Kidney (tissue), 14 donors: ENCODE results near the gene CCR4. TPM values are rescaled to one million over a fixed set of nuclear protein-coding genes. Genes with fewer than 3 reads are reported as not detected.
"Not testable (repeated sequence)": the region's sequence is repeated elsewhere in the genome, so short reads cannot be mapped to it uniquely, and the experiment has no call there.

Source experiments
- DNase-seq, 5 donors: peaks; one replicate each; pipeline ENCODE4 v3.0.0-alpha.2; 2013 to 2020
- FAIRE-seq: peaks from 2 replicates; lab custom pipeline; 2012; peaks lifted over from hg19 to GRCh38; lab: Jason Lieb, UNC
- H3K27ac ChIP-seq, 2 donors: one replicate each; pipeline ENCODE4 v1.7.0; 2013; ENCODE audit warnings: low read depth in 2 of 2, low read length in 2 of 2, inconsistent platforms in 1 of 2
- H3K27me3 ChIP-seq: one replicate; pipeline ENCODE4 v1.7.1; 2013; ENCODE audit warnings: low read length, inconsistent platforms; ENCODE audit not compliant: control insufficient read depth, insufficient read depth
- H3K36me3 ChIP-seq, 3 donors: one replicate each; pipeline versions ENCODE4 v1.7.0 to v1.7.1; 2013; ENCODE audit warnings: low read length in 3 of 3, control low read depth in 1 of 3, inconsistent platforms in 1 of 3; ENCODE audit not compliant: insufficient read depth in 3 of 3, control insufficient read depth in 2 of 3
- H3K4me1 ChIP-seq, 3 donors: one replicate each; pipeline versions ENCODE4 v1.7.0 to v1.7.1; 2013; ENCODE audit warnings: low read length in 3 of 3, inconsistent platforms in 1 of 3, low read depth in 1 of 3; ENCODE audit not compliant: control insufficient read depth in 2 of 3, insufficient read depth in 2 of 3
- H3K4me3 ChIP-seq, 3 donors: one replicate each; pipeline versions ENCODE4 v1.7.0 to v1.8.1; 2013; ENCODE audit warnings: low read length in 3 of 3, control low read depth in 1 of 3, inconsistent platforms in 1 of 3
- H3K9ac ChIP-seq, 3 donors: one replicate each; pipeline versions ENCODE4 v1.7.0 to v1.7.1; 2013; ENCODE audit warnings: low read length in 3 of 3, control low read depth in 1 of 3, inconsistent platforms in 1 of 3
- H3K9me3 ChIP-seq, 3 donors: one replicate each; pipeline versions ENCODE4 v1.7.0 to v1.7.1; 2013; ENCODE audit warnings: low read length in 3 of 3, control low read depth in 1 of 3, inconsistent platforms in 1 of 3; ENCODE audit not compliant: control insufficient read depth in 2 of 3, insufficient read depth in 1 of 3
- CTCF ChIP-seq: IDR thresholded peaks from 3 replicates; pipeline ENCODE4 v1.5.1; 2012; ENCODE audit warnings: mild to moderate bottlenecking, moderate library complexity, borderline replicate concordance; ENCODE audit not compliant: insufficient read depth; ENCODE audit errors: extremely low read depth
- intact Hi-C: fragments of 100-400 bp; cut with DNase I; formaldehyde crosslinking; loops from one replicate; pipeline ENCODE4 v1.11.1; 2022
- polyA plus RNA-seq: library from polyadenylated mRNA; stranded (reverse); fragments of 350-450 nt; fragmentation: Illumina TruSeq; extraction: RNeasy Lipid Tissue Mini Kit (QIAGEN cat#74804); gene quantifications from one replicate; pipeline ENCODE4 v1.2.3, GENCODE V29; 2014; ENCODE audit warnings: low read depth, low replicate concordance; ENCODE audit not compliant: insufficient read depth
- total RNA-seq: library from RNA; stranded (reverse); fragmentation: NEBNext Ultra II Directional; extraction: Animal tissue kit (Norgen Biotek cat#: 25700); gene quantifications from one replicate; pipeline ENCODE4 v1.2.1, GENCODE V29; 2021
- donor health status: control.
- donor health status: control.
- donor health status: control.
- donor health status: control.
- donor health status: control.
- donor health status: DM: yes; HTN: yes; CAD: no.
- donor health status: Normal renal cell carcinoma (clear cell type).

Gene CCR4
- total and polyA plus RNA-seq, 2 donors from 2014 or later, result 2.3 TPM; not detected in 1

DNA sequence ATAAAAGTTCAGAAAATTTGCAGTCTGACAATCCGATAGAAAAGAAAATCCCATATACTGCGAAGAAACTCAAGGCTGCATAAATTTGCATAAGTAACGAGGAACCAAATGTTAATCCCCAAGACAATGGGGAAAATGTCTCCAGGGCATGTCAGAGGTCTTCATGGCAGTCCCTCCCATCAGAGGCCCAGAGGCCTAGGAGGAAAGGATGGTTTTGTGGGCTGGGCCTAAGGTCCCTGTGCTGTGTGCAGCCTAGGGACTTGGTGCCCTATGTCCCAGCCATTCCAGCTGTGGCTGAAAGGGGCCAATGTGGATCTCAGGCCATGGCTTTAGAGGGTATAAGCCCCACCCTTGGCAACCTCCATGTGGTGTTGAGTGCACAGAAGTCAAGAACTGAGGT is 21.3 kb upstream of the CCR4 start:
- H3K9me3 ChIP-seq, result no peaks in the 10 kb centered on the region
- H3K27ac ChIP-seq, result no peak overlapping the region
- no peak overlapping the region for H3K4me3 ChIP-seq
- H3K27me3 ChIP-seq, result no peaks in the 10 kb centered on the region
- intact Hi-C loops, result loop anchor here (10.0 kb wide), 1 partner anchor 185 kb away; no protein-coding TSS in a partner anchor
- no peak for DNase-seq
- no peak overlapping the region for H3K9ac ChIP-seq
- TF ChIP-seq CTCF, result no peak
- no peaks in the 10 kb centered on the region for H3K36me3 ChIP-seq
- FAIRE-seq, result no peak
- no peaks in the 10 kb centered on the region for H3K4me1 ChIP-seq

GRCh38 chr3:32931273-32931672 is 20.2 kb upstream of the CCR4 start:
- H3K27ac ChIP-seq, FAIRE-seq, H3K4me3 ChIP-seq, H3K4me1 ChIP-seq, DNase-seq, H3K9ac ChIP-seq, H3K9me3 ChIP-seq, H3K36me3 ChIP-seq, H3K27me3 ChIP-seq: not testable (repeated sequence)
- intact Hi-C loops, result loop anchor here (10.0 kb wide), 1 partner anchor 186 kb away; no protein-coding TSS in a partner anchor

DNA sequence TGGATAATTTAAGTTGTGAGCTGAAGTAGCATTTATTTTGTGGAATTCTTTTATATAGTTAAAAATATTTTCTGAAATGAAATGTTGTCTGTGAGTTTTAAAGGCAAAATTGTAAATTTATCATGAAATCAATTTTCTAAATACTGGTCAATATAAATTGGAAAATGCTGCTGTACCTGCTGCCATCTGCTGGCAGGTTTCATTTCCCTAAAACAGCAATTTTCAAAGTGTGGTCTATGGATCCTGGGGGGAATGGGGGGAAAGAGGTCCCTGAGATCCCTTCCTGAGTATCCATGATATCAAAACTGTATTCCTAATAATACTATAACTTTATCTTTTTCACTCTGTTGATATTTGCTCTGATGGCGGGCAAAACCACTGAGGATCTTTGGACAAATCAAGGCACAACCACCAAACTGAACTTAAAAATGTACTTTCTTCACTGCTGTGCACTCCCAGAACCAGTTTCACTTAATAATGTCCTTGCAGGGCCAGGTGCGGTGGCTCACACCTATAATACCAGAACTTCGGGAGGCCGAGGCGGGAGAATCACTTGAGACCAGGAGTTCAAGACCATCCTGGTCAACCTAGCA is 17.2 kb upstream of the CCR4 start:
- H3K9ac ChIP-seq, result no peak overlapping the region
- no peaks in the 10 kb centered on the region for H3K27me3 ChIP-seq
- no peaks in the 10 kb centered on the region for H3K36me3 ChIP-seq
- TF ChIP-seq CTCF, result peak; percentile 72
- no peak overlapping the region for H3K4me3 ChIP-seq
- FAIRE-seq (peak; percentile 17), DNase-seq (peak in 2 of 5 donors; percentile 17 to 49)
- intact Hi-C loops, result loop anchor here (10.0 kb wide), 1 partner anchor 189 kb away; no protein-coding TSS in a partner anchor
- H3K9me3 ChIP-seq, result no peaks in the 10 kb centered on the region
- H3K27ac ChIP-seq, result no peak overlapping the region
- H3K4me1 ChIP-seq, result no peaks in the 10 kb centered on the region

DNA sequence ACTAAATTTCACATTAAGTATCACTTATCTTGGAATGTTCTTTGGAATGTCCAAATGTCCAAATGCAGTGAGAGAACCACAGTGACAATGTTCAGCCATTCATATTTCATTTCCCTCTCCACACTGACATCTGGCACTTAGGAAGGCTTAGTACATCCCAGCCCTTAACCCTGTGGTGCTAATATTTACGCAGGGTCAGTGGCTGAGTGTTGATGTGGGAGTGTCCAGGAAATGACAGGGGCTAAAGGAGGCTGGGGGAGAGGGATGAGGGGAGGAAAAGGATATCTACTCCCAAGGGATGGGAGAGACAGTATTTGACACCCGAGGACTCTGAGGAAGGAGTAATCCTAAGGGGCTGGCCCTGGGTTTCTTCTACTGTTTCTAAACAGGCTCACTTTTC is 14.1 kb upstream of the CCR4 start:
- Histone ChIP-seq H3K9ac (no peak overlapping the region), H3K9me3 (no peaks in the 10 kb centered on the region), H3K4me1 (no peaks in the 10 kb centered on the region), H3K4me3 (no peak overlapping the region), H3K36me3 (no peaks in the 10 kb centered on the region), H3K27ac (no peak overlapping the region), H3K27me3 (no peaks in the 10 kb centered on the region)
- TF ChIP-seq CTCF, result no peak
- intact Hi-C loops, result loop anchor here (10.0 kb wide), 1 partner anchor 193 kb away; no protein-coding TSS in a partner anchor
- DNase-seq (peak in 4 of 5 donors; percentile 48 to 69 (median 52)), FAIRE-seq (no peak)

GRCh38 chr3:32939531-32940284 is 11.7 kb upstream of the CCR4 start:
- not testable (repeated sequence) for H3K4me1 ChIP-seq, FAIRE-seq, H3K27me3 ChIP-seq, H3K36me3 ChIP-seq, H3K9me3 ChIP-seq, DNase-seq, H3K9ac ChIP-seq, H3K27ac ChIP-seq, H3K4me3 ChIP-seq
- intact Hi-C loops, result loop anchor here (10.0 kb wide), 1 partner anchor 195 kb away; no protein-coding TSS in a partner anchor
